ENCODE data around the gene POLR3GL. TPM values are rescaled to one million over a fixed set of nuclear protein-coding genes. Genes with fewer than 3 reads are reported as not detected.
A peak's percentile ranks its signal among the peaks of the same experiment; 100 is the strongest.

POLR3GL gene
- total RNA-seq, 1 experiment from 2014 or later, result 7.9 TPM

- peaks cover 3% of the 10 kb centered on the region; the same call in 1 of the 2 replicates for H3K79me2 ChIP-seq (ENCODE audit: insufficient read depth, low read length)
- DNase-seq, result no peak
- H3K4me1 ChIP-seq (ENCODE audit: insufficient read depth, low read length), result peaks cover 5% of the 10 kb centered on the region; the same call in 1 of the 2 replicates
- no peak overlapping the region for H2BK15ac ChIP-seq (ENCODE audit: low read depth, low read length)
- H3K9me3 Mint-ChIP-seq, result peaks cover 0 to 3% of the 10 kb centered on the region in 2 experiments; a peak in 2 of 5 replicates
- H3K36me3 Mint-ChIP-seq (ENCODE audit: insufficient read depth in 1 of 3, low read depth in 3 of 3), result peaks cover 32 to 43% (median 32%) of the 10 kb centered on the region in 3 experiments
- no peak overlapping the region for H3T11ph ChIP-seq (ENCODE audit: low read length)
- no peak for TF ChIP-seq CTCF (conservative IDR thresholded peaks at IDR 0.05)
- peak overlapping the region; percentile 25 to 99 (median 98); a peak in 6 of 7 replicates for H3K27ac Mint-ChIP-seq
- H3K18ac ChIP-seq (ENCODE audit: insufficient read length, low read depth, low read length), result peak overlapping the region; percentile 83
- no peaks in the 10 kb centered on the region for H3K27me3 ChIP-seq (ENCODE audit: insufficient read depth, low read length)
- H3K79me1 ChIP-seq (ENCODE audit: insufficient read depth, low read depth, low read length, poor library complexity, severe bottlenecking), result peaks cover 7% of the 10 kb centered on the region
- H2BK120ac ChIP-seq (ENCODE audit: low read depth, low read length, poor library complexity, severe bottlenecking), result no peak overlapping the region
- H2BK5ac ChIP-seq (ENCODE audit: insufficient read length, low read length), result no peak overlapping the region
- H3K4me3 Mint-ChIP-seq, result peak overlapping the region; percentile 87 to 99
- H2BK20ac ChIP-seq (ENCODE audit: low read depth, low read length, poor library complexity, severe bottlenecking), result no peak overlapping the region
- peaks cover 48 to 58% of the 10 kb centered on the region in 2 experiments for H3K4me1 Mint-ChIP-seq
- peak overlapping the region; percentile 14; the same call in 1 of the 2 replicates for H3K14ac ChIP-seq (ENCODE audit: insufficient read depth, low read length)
- H2BK12ac ChIP-seq (ENCODE audit: insufficient read length, low read depth, low read length), result no peak overlapping the region
- H2AFZ ChIP-seq (ENCODE audit: low read length), result no peak overlapping the region
- no peaks in the 10 kb centered on the region for H3K9me3 ChIP-seq (ENCODE audit: control insufficient read depth, low read depth, low read length)
- no peak overlapping the region; the same call in 1 of the 2 replicates for H3K4ac ChIP-seq (ENCODE audit: low read depth, low read length)
- no peak overlapping the region for H2AK5ac ChIP-seq (ENCODE audit: insufficient read length, low read length)
- H3K23ac ChIP-seq (ENCODE audit: insufficient read length, low read depth, low read length), result no peak overlapping the region
- no peak overlapping the region for H4K91ac ChIP-seq (ENCODE audit: insufficient read length, low read depth, low read length)
- H3K27ac ChIP-seq (ENCODE audit: insufficient read length, low read depth, low read length), result no peak overlapping the region
- peak overlapping the region; percentile 92 for H3K4me2 ChIP-seq (ENCODE audit: insufficient read depth, insufficient read length, low read length)
- no peaks in the 10 kb centered on the region for H4K20me1 ChIP-seq (ENCODE audit: control insufficient read depth, insufficient read depth, insufficient read length)
- H4K5ac ChIP-seq (ENCODE audit: insufficient read length, low read depth, low read length), result no peak overlapping the region
- no peak overlapping the region for H4K8ac ChIP-seq (replicated peaks; ENCODE audit: insufficient read length, low read depth, low read length)
- H3K23me2 ChIP-seq (ENCODE audit: insufficient read length, low read depth, low read length, poor library complexity, severe bottlenecking), result peaks cover 19% of the 10 kb centered on the region
- H3K27me3 Mint-ChIP-seq (ENCODE audit: low read depth), result no peaks in the 10 kb centered on the region
- no CpG with 5 or more reads among the region's 13 CpGs for WGBS (ENCODE audit: extremely low coverage, insufficient read length, low lambda C conversion rate)
- H3K9ac ChIP-seq (ENCODE audit: extremely low read depth, insufficient read length, low read length), result peak overlapping the region; percentile 99
- H3K56ac ChIP-seq (ENCODE audit: insufficient read length, low read depth, low read length), result no peak overlapping the region
Measured at GRCh38 chr1:145995964-145996432, 31.5 kb downstream of the POLR3GL start.

Data from H9 (cell line).